ENCODE measurements around the gene SEPTIN5. TPM values are rescaled to one million over a fixed set of nuclear protein-coding genes. Genes with fewer than 3 reads are reported as not detected.

SEPTIN5 gene
- total RNA-seq, 1 experiment from 2014 or later: 2.0 TPM

GRCh38 chr22:19753090-19753842 is 39.0 kb downstream of the SEPTIN5 start:
- Histone ChIP-seq H3K79me2 (ENCODE audit: low read depth) (no peaks in the 10 kb centered on the region), H2AFZ (no peak overlapping the region), H3K9me3 (ENCODE audit: insufficient read depth, low read depth) (no peaks in the 10 kb centered on the region), H3K4me2 (no peak overlapping the region), H3K9me2 (ENCODE audit: insufficient read depth) (no peaks in the 10 kb centered on the region), H3K4me1 (replicated peaks; ENCODE audit: insufficient read depth) (peaks cover 10% of the 10 kb centered on the region), H3K27me3 (ENCODE audit: insufficient read depth, low read depth) (0 out of 2 replicates have a peak, but pooled peaks cover 5% of the 10 kb centered on the region), H4K20me1 (ENCODE audit: insufficient read depth) (no peaks in the 10 kb centered on the region), H3K27ac (no peak overlapping the region), H3F3A (ENCODE audit: insufficient read depth, low read depth) (no peaks in the 10 kb centered on the region; the same call in 1 of the 2 replicates), H3K4me3 (no peak overlapping the region), H3K36me3 (ENCODE audit: low read depth) (no peaks in the 10 kb centered on the region)
- ChIA-PET POLR2A (ENCODE audit: unreplicated experiment) (no interaction called here), CTCF (no interaction called here)
- no TSS peak for BruUV-seq (replicated peaks)
- DNase-seq: no peak
- no peak for TF ChIP-seq EZH2 (IDR thresholded peaks at IDR 0.05; ENCODE audit: low read depth)
- TF ChIP-seq, protein P1, sequence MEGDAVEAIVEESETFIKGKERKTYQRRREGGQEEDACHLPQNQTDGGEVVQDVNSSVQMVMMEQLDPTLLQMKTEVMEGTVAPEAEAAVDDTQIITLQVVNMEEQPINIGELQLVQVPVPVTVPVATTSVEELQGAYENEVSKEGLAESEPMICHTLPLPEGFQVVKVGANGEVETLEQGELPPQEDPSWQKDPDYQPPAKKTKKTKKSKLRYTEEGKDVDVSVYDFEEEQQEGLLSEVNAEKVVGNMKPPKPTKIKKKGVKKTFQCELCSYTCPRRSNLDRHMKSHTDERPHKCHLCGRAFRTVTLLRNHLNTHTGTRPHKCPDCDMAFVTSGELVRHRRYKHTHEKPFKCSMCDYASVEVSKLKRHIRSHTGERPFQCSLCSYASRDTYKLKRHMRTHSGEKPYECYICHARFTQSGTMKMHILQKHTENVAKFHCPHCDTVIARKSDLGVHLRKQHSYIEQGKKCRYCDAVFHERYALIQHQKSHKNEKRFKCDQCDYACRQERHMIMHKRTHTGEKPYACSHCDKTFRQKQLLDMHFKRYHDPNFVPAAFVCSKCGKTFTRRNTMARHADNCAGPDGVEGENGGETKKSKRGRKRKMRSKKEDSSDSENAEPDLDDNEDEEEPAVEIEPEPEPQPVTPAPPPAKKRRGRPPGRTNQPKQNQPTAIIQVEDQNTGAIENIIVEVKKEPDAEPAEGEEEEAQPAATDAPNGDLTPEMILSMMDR (conservative IDR thresholded peaks at IDR 0.05): no peak
- intact Hi-C loops (cut with micrococcal nuclease; ENCODE audit: unreplicated experiment): no loop called here

DNA sequence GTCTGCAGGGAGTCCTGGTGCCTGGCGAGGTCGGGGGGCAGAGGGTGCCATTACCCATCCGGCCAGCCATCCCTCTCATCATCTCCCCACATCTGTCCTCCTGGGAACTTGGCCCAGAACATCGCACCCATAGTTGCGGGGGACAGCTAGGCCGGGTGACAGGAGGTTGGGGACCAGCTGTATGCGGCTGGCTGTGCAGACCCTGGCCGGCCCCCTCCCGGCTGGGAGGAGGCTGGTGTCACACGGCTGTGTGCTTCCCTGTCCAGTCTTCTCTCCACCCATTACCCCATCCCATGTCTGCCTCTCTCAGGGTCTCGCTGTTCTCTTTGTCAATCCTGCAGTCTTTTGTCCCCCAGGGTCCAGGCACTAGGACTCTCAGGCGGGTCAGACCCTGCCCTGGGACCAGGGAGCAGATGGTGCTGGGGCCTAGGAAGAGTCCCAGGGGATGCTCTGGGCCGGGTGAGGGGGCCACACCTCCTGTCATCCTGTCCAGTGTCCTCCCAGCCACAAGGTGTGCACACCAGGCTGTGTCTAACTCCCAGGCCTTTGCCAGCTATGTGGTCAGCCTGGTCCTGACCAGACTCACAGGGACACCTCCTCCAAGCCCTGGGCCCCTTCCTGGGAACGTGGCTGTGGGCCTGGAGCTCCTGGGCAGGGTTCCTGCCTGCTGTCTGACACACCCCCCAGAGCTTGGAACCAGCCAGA is 39.8 kb downstream of the SEPTIN5 start:
- ChIA-PET POLR2A (ENCODE audit: unreplicated experiment) (no interaction called here), CTCF (no interaction called here)
- Histone ChIP-seq H3K36me3 (ENCODE audit: low read depth) (no peaks in the 10 kb centered on the region), H3K4me2 (no peak overlapping the region), H3K27ac (no peak overlapping the region), H3K79me2 (ENCODE audit: low read depth) (no peaks in the 10 kb centered on the region), H3K27me3 (ENCODE audit: insufficient read depth, low read depth) (0 out of 2 replicates have a peak, but pooled peaks cover 5% of the 10 kb centered on the region), H3K4me3 (no peak overlapping the region), H3K9me3 (ENCODE audit: insufficient read depth, low read depth) (no peaks in the 10 kb centered on the region), H3K9me2 (ENCODE audit: insufficient read depth) (no peaks in the 10 kb centered on the region), H2AFZ (no peak overlapping the region), H3K4me1 (replicated peaks; ENCODE audit: insufficient read depth) (peaks cover 10% of the 10 kb centered on the region), H4K20me1 (ENCODE audit: insufficient read depth) (no peaks in the 10 kb centered on the region), H3F3A (ENCODE audit: insufficient read depth, low read depth) (no peaks in the 10 kb centered on the region; the same call in 1 of the 2 replicates)
- intact Hi-C loops (cut with micrococcal nuclease; ENCODE audit: unreplicated experiment): no loop called here
- no TSS peak for BruUV-seq (replicated peaks)
- TF ChIP-seq, protein P1 (conservative IDR thresholded peaks at IDR 0.05): no peak
- TF ChIP-seq EZH2 (IDR thresholded peaks at IDR 0.05; ENCODE audit: low read depth): no peak
- DNase-seq: no peak

DNA sequence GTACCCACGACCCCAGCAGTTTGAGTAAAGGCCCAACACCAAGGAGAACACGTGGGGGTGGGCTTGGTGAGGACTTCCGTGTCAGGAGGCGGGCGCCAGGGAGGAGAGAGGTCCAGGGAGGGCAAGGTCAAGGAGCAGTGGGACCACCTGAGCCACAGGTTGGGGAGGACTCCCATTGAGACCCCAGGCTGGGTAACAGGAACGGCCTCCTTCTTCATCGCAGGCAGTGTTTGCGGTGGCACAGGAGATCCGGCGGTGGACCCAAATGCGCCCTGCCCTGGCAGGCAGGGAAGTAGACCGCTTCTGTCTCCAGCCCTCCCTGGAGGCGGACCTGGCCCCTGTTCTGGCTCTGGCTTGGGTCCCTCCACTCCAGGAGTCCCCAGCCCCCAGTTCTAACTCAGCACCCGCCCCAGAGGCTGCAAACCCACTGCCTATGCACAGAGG is 40.4 kb downstream of the SEPTIN5 start:
- CTCF ChIA-PET: no interaction called here

More for the DNA sequence above, 40.4 kb downstream of the SEPTIN5 start:
- Histone ChIP-seq H3K4me2 (no peak overlapping the region), H3K4me1 (replicated peaks; ENCODE audit: insufficient read depth) (peaks cover 10% of the 10 kb centered on the region), H3K4me3 (no peak overlapping the region), H3K9me3 (ENCODE audit: insufficient read depth, low read depth) (no peaks in the 10 kb centered on the region), H3F3A (ENCODE audit: insufficient read depth, low read depth) (no peaks in the 10 kb centered on the region; the same call in 1 of the 2 replicates), H4K20me1 (ENCODE audit: insufficient read depth) (no peaks in the 10 kb centered on the region), H3K27me3 (ENCODE audit: insufficient read depth, low read depth) (peaks cover 9% of the 10 kb centered on the region), H2AFZ (no peak overlapping the region), H3K9me2 (ENCODE audit: insufficient read depth) (no peaks in the 10 kb centered on the region), H3K79me2 (ENCODE audit: low read depth) (no peaks in the 10 kb centered on the region), H3K27ac (no peak overlapping the region), H3K36me3 (ENCODE audit: low read depth) (no peaks in the 10 kb centered on the region)
- POLR2A ChIA-PET (ENCODE audit: unreplicated experiment): no interaction called here
- intact Hi-C loops (cut with micrococcal nuclease; ENCODE audit: unreplicated experiment): no loop called here
- no TSS peak for BruUV-seq (replicated peaks)
- no peak for TF ChIP-seq EZH2 (IDR thresholded peaks at IDR 0.05; ENCODE audit: low read depth)
- TF ChIP-seq, protein P1 (conservative IDR thresholded peaks at IDR 0.05): no peak
- no peak for DNase-seq

Data from PC-9 (cell line).